ES-I3 (cell line): ENCODE data around the gene PLA2R1.
"Not testable (repeated sequence)": the region's sequence is repeated elsewhere in the genome, so short reads cannot be mapped to it uniquely, and the experiment has no call there.

Source experiments
- H3K36me3 ChIP-seq: 2 replicates; pipeline ENCODE4 v1.6.1; 2013; ENCODE audit warnings: mild to moderate bottlenecking, low read length, control low read depth, moderate library complexity; ENCODE audit not compliant: insufficient read depth
- H3K4me1 ChIP-seq: 2 replicates; pipeline ENCODE4 v1.6.1; 2013; ENCODE audit warnings: mild to moderate bottlenecking, control low read depth, low read length; ENCODE audit not compliant: insufficient read depth
- H3K9ac ChIP-seq: 2 replicates; pipeline ENCODE4 v1.6.1; 2013; ENCODE audit warnings: low read depth, mild to moderate bottlenecking, low read length, moderate library complexity
- H3K9me3 ChIP-seq: 2 replicates; pipeline ENCODE4 v1.6.1; 2013; ENCODE audit warnings: mild to moderate bottlenecking, low read length, moderate library complexity; ENCODE audit not compliant: control insufficient read depth, insufficient read depth

PLA2R1 gene

DNA sequence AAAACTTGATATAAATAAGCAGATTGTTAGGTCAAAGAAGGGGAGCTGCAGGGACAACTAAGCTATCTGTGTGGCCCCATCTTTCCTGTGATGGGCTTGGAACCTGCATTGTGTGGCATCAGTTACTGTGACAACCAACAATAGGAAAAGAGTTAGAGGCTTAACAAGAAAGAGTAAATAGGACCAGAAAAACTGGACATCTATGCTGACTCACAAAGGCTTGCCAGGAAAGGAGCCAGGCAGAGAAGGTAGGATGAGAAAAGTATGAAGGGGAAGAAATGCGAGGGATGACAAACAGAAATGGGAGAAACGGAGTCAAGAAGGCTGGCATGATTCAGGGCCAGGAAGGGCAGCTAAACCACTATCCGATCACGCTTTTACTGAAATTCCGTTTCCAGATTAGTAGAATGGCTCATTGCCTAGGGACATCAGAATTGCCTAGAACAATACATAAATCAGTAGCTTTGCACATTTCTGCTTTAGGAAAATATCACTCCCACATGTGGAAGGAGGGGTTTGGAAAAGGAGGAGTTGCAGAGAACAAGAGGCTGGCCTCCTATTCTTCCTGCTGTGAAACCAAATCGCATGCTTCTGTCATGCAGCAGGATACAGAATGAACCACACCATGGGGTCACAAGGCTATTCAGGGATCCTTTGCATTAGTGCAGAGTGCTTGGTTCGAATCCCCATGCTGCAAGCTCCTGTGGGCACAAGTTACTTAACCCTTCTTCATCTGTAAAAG is 7.3 kb downstream of the PLA2R1 start:
- no peak overlapping the region for H3K9ac ChIP-seq
- H3K4me1 ChIP-seq, result peaks cover 35% of the 10 kb centered on the region
- no peaks in the 10 kb centered on the region for H3K9me3 ChIP-seq
- H3K36me3 ChIP-seq, result no peaks in the 10 kb centered on the region

DNA sequence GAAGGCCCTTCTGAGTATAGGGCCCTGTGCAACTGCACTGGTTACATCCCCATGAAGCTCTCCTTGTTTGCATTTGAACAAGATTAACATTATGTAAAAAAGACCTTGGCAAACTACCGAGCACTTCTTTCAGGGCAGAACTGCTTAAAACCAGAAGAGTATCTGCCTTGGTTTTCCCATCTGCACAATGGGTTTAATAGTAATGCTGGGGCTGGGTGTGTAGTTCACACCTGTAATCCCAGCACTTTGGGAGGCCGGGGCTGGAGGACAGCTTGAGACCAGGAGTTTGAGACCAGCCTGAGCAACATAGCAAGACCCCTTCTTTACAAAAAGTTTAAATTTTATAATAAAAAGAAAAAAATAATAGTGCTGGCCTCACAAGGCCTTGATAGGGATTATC is 8.5 kb downstream of the PLA2R1 start:
- H3K9me3 ChIP-seq, result no peaks in the 10 kb centered on the region
- peaks cover 35% of the 10 kb centered on the region for H3K4me1 ChIP-seq
- H3K9ac ChIP-seq, result no peak overlapping the region
- H3K36me3 ChIP-seq, result no peaks in the 10 kb centered on the region

DNA sequence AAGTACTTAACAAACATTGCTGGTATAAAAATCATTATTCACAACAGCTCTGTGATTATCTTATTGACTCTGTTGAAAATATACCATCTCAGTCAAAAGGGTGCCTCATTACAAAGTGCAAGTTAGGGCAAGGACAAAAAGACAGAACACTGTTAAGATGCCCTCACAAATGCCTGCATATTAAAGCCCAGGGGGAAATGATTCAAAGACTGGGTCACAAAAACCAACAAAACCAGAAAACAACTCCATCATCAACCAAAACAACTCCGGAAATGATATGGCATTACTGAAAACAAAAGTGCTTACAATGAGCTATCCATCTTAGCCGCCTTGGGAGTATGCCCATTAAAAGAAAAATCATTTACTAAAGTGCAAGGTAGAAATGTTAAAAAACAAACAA is 9.9 kb downstream of the PLA2R1 start:
- H3K9me3 ChIP-seq, result no peaks in the 10 kb centered on the region
- H3K36me3 ChIP-seq, result no peaks in the 10 kb centered on the region
- no peak overlapping the region for H3K9ac ChIP-seq
- peaks cover 35% of the 10 kb centered on the region for H3K4me1 ChIP-seq

DNA sequence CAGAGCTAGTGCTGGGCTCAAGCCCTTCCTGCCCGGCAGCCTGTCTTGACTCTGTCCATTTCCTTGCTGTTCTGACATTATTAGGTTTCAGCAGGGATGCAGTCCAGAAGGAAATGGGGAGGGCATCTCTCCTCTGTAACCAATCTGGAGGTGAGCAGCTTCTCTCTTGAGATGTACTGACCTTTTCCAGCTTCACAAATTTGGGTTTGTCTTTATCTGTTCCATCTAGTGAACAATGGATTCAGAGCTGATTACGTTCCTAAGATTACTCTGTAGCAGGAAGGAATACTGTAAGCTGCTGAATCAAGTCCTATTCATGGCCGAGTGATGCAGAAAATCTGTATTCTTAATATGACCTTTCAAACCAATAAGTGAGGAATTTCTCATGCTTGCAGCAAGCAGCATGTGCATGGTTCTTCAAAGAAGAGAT is 11.0 kb downstream of the PLA2R1 start:
- Histone ChIP-seq H3K9me3 (no peaks in the 10 kb centered on the region), H3K36me3 (no peaks in the 10 kb centered on the region), H3K4me1 (peaks cover 35% of the 10 kb centered on the region), H3K9ac (no peak overlapping the region)

DNA sequence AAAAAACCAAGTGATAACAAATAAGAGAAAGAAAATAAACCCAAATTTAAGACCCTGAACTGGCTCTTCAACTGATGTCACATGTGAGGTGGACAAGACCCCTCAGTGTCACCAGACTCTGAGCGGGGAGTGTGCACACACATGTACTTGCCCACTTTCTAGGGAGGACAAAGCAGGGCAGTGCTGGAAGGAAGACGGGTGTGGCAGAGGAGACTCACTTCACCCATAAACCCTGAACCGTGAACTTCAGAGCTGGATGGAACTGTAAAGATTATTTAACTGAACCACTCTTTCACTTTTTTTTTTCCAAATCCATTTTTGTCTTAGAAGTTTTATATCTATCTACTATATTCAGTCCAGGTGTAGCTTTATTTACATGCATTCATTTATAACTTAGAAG is 12.3 kb downstream of the PLA2R1 start:
- Histone ChIP-seq H3K9ac (no peak overlapping the region), H3K4me1 (peaks cover 25% of the 10 kb centered on the region), H3K36me3 (no peaks in the 10 kb centered on the region), H3K9me3 (no peaks in the 10 kb centered on the region)

DNA sequence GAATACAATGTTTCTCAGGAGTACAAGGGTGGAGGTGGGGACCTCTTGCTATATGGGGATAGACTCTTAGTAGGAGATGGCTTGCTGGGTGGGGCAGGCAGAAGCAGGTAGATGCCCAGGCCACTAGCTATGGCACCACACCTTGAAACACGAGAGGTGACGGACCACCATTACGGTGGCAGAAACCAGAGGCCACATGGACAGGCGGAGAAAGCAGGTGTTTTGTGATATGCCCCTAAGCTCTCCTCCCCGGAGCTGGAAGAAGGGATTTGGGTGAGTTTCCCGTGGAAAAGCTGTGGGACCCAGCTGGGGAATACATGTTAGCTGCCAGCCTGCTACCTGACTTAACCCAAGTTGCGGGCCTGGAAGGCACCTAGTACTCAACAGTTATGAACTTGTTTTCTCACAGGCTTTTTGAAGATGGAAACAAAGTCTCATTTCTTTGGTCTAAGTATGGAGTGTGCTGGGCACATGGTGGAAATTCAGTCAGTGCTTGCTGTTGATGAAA is 16.7 kb downstream of the PLA2R1 start:
- H3K4me1 ChIP-seq, result 0 out of 2 replicates have a peak, but pooled peaks cover 3% of the 10 kb centered on the region
- H3K9me3 ChIP-seq, result no peaks in the 10 kb centered on the region
- H3K9ac ChIP-seq, result no peak overlapping the region
- H3K36me3 ChIP-seq, result no peaks in the 10 kb centered on the region

DNA sequence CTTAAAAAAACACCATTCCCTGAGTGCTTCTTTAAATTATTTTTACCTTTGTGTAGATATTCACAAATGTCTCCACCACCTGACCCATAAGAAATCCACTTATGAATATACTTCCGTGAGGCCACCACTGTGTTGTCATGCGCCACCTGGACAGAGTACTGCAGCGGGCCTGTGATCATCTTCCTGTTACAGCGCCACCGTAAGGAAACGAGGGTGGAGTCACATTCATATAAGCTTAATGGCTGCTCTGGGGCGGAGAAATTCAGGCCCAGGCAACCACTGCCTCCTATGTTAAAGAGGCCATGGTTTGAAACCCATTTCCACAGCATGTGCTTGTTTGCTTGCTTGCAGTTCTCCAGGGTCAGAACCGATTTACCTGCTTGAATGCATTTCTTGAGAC is 17.7 kb downstream of the PLA2R1 start:
- no peaks in the 10 kb centered on the region for H3K36me3 ChIP-seq
- no peaks in the 10 kb centered on the region for H3K9me3 ChIP-seq
- peaks cover 8% of the 10 kb centered on the region; the same call in 1 of the 2 replicates for H3K4me1 ChIP-seq
- no peak overlapping the region for H3K9ac ChIP-seq

DNA sequence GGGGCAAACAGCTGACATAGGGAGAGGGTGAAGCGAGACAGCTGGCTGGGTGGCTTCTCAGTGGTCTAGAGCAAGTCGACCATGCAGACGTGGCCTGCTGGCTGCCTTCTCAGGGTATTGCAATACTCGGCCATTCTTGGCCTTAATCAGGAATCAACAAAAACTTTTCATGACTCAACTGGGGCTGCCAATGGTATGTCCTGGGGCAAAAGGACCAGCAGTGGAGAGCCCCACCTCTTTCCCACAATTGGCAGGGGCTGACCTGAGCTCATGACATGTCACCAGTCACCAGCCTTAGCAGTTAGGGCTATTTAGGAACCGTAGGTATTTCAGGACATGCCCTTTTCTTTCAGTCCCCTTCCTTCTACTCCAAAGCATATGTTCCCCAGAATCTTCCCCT is 19.1 kb downstream of the PLA2R1 start:
- H3K36me3 ChIP-seq, result no peaks in the 10 kb centered on the region
- no peak overlapping the region for H3K9ac ChIP-seq
- peaks cover 8% of the 10 kb centered on the region; the same call in 1 of the 2 replicates for H3K4me1 ChIP-seq
- no peaks in the 10 kb centered on the region for H3K9me3 ChIP-seq

DNA sequence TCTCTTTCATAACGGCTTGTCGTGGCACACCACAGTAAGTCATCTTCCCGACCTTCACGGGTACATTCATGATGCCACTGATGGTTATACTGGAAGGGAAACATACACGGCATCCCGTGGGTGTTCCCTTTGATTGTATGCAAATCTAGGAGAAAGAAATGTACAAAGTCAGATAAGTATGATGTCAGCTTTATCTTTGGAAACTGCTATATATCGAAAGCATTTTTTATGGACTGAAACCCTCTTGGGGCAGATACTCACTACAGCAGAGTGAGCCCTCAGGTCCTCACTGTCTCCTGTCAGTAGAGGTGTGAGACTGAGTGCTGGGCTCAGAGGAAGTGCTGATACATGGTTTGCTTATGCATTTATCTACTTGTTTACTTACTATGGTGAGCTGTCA is 20.4 kb downstream of the PLA2R1 start:
- Histone ChIP-seq H3K9ac (no peak overlapping the region), H3K36me3 (no peaks in the 10 kb centered on the region), H3K9me3 (no peaks in the 10 kb centered on the region), H3K4me1 (peaks cover 8% of the 10 kb centered on the region; the same call in 1 of the 2 replicates)

DNA sequence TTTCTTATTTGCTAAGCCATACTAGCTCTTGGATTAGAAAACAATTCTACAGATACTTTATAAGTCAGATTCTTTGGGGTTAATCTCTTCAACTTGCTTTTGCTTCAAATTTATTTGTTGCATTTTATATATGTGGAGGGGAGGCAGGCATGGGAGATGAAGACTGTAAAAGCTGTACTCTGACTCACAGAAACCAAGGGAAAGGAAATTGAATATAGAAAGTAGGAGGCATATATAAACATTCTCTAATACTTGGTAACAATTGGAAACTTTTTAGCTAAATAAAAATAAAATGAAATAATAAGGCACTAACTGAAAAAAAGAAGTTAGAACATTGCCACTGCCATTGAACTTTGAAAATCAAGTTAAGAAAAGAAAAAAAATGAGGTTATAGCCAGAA is 21.3 kb downstream of the PLA2R1 start:
- Histone ChIP-seq H3K4me1 (peaks cover 11% of the 10 kb centered on the region; the same call in 1 of the 2 replicates), H3K36me3 (no peaks in the 10 kb centered on the region), H3K9ac (no peak overlapping the region), H3K9me3 (no peaks in the 10 kb centered on the region)

DNA sequence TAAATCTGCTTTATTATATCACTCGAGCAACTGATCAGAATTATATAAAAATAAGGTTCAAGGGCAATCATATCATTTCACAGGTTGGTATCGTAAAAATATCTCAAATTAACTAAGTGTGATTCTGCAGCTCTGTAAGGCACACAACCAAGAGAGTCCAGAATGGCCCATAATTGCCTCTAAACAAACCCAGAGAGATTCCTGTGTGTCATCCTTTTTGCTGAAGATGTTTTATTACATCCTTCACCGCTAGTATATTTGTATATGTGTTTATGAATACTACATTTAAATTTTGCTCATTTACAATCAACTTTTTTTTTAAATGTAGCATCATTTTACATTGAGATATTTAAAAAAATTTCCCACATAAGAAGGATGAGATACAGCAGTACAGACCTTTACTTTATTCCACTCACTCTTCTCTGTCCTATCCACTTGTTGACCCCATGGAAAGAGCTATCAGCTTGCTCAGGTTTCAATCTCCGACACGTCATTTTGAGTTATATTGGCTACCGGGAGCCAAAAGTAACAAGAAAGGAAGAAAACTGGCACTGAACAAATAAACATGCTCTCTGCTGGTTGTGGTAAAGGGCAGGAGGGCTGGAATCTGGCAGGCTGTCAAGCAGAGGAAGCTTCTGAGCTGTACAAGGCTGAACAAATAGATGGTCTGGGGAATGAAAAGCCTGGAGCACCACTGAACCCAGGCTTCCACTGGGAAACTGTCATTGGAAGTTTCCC is 23.1 kb downstream of the PLA2R1 start:
- Histone ChIP-seq H3K9ac (no peak overlapping the region), H3K36me3 (no peaks in the 10 kb centered on the region), H3K4me1 (peaks cover 11% of the 10 kb centered on the region; the same call in 1 of the 2 replicates), H3K9me3 (no peaks in the 10 kb centered on the region)

DNA sequence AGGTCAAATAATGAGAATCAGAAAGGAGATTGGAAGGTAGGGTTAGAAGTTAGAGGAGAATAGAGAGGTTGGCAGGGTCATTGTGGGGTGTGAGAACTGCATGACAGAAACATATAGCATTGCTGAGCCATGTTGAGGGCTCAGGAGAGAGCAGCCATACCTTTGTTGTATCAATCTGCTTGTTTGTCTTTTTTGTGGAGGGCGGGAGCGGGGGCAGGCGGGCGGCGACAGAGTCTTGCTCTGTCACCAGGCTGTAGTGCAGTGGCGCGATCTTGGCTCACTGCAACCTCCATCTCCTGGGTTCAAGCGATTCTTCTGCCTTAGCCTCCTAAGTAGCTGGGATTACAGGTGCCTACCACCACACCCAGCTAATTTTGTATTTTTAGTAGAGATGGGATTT is 23.8 kb downstream of the PLA2R1 start:
- not testable (repeated sequence) for H3K36me3 ChIP-seq, H3K9me3 ChIP-seq, H3K9ac ChIP-seq
- peaks cover 11% of the 10 kb centered on the region; the same call in 1 of the 2 replicates for H3K4me1 ChIP-seq

DNA sequence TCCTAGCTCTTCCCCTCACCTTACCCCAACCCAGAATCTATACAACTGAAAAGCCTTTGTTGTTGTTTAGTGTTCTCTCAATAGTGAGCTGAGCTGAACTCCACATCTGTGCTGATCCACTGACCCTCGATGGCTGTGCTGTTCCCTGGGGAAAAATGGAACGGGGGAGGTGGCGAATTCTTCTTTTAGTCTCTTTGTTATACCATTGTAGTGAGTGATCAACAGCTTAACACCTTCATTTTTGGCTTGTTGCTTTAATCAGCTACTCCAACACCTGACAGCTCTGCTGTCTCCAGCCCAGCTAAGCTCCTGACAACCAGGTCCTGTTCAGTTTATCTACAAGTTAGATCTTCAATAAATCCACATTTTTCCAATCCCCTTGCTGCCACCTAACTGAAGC is 25.7 kb downstream of the PLA2R1 start:
- peaks cover 8% of the 10 kb centered on the region; the same call in 1 of the 2 replicates for H3K4me1 ChIP-seq

DNA sequence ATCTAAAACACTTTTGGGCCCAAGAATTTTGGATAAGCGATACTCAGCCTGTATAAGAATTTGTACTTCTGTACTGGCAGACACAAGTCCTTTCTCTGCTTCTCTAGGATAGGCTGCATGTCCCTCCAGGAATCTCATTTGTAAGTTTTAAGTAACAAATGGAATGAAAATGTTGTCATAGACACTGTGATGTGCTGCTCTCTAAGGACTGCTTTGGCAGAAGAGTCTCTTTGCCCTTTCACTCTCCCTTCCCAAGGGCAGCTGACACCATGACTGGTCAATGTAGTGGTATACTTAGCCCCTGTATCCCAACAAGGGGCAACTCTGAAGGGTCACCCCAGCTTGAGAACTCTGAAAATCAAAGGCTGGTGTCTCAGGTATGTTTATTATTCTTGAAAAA is 27.3 kb downstream of the PLA2R1 start:
- H3K9me3 ChIP-seq, result no peaks in the 10 kb centered on the region
- H3K9ac ChIP-seq, result no peak overlapping the region
- H3K36me3 ChIP-seq, result no peaks in the 10 kb centered on the region
- H3K4me1 ChIP-seq, result peaks cover 3% of the 10 kb centered on the region; the same call in 1 of the 2 replicates

More for the DNA sequence above, 25.7 kb downstream of the PLA2R1 start:
- Histone ChIP-seq H3K36me3 (no peaks in the 10 kb centered on the region), H3K9ac (no peak overlapping the region), H3K9me3 (no peaks in the 10 kb centered on the region)

DNA sequence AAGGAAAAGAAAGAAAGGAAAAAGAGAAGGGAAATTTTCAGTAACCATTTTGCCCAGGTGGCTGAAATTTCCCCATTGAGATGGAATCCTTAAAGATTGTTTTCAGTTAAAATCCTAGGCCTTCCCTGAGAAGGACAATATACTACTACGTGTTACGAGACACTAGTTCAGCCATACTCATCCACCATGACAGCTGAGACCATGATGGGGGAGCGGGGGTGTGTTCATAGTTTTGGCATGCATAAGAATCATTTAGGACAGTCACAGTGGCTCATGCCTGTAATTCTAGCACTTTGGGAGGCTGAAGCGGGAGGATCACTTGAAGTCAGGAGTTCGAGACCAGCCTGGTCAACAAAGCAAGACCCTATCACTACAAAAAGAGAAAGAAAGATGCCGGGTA is 28.0 kb downstream of the PLA2R1 start:
- Histone ChIP-seq H3K9ac (no peak overlapping the region), H3K36me3 (no peaks in the 10 kb centered on the region), H3K9me3 (no peaks in the 10 kb centered on the region), H3K4me1 (0 out of 2 replicates have a peak, but pooled peaks cover 3% of the 10 kb centered on the region)
